Right lobe of liver (tissue), 6 donors: ENCODE measurements around the gene OR52A5. TPM values are rescaled to one million over a fixed set of nuclear protein-coding genes. Genes with fewer than 3 reads are reported as not detected.

Experiments used
- ATAC-seq, 4 donors: fragments of 200-7000 bp; cut with Tn5 transposase; one replicate each; pipeline ENCODE4 v1.9.1; 2020; ENCODE audit warnings: mild to moderate bottlenecking in 4 of 4, moderate library complexity in 4 of 4
- DNase-seq, 3 donors: peaks; one replicate each; pipeline ENCODE4 v3.0.0-alpha.2; 2020
- H3K27ac ChIP-seq, 3 donors: fragments of 200-600 bp; one replicate each; pipeline ENCODE4 v1.8.0; 2022
- H3K27me3 ChIP-seq, 2 donors: fragments of 200-600 bp; one replicate each; pipeline ENCODE4 v1.8.0; 2022
- H3K36me3 ChIP-seq, 4 donors: fragments of 200-600 bp; sonication (generic) in 1 of 4; one replicate each; pipeline versions ENCODE4 v1.5.1 to v1.8.0; 2017 to 2022; ENCODE audit warnings: control low read depth in 1 of 4
- H3K4me1 ChIP-seq, 4 donors: fragments of 200-600 bp; sonication (generic) in 1 of 4; one replicate each; pipeline versions ENCODE4 v1.5.1 to v1.8.0; 2017 to 2022; ENCODE audit warnings: control low read depth in 1 of 4
- H3K4me3 ChIP-seq, 3 donors: fragments of 200-600 bp; one replicate each; pipeline ENCODE4 v1.8.0; 2022
- H3K9me3 ChIP-seq, 4 donors: fragments of 200-600 bp; sonication (generic) in 1 of 4; one replicate each; pipeline versions ENCODE4 v1.5.1 to v1.8.0; 2017 to 2022; ENCODE audit warnings: control low read depth in 1 of 4
- CTCF ChIP-seq, 4 donors: fragments of 200-600 bp in 3 of 4; fragments of 450-650 bp in 1 of 4; IDR thresholded peaks; one replicate each; pipeline versions ENCODE4 v1.5.1 to v1.8.0; 2016 to 2022; ENCODE audit warnings: antibody characterized with exemption in 4 of 4, mild to moderate bottlenecking in 2 of 4
- POLR2A ChIP-seq: fragments of 450-650 bp; IDR thresholded peaks from one replicate; pipeline ENCODE4 v1.6.1; 2017; ENCODE audit warnings: antibody characterized with exemption, mild to moderate bottlenecking
- WGBS: methylation state at CpG from one replicate; pipeline ENCODE4 v1.1.6; 2018; ENCODE audit warnings: low coverage, low lambda C conversion rate; ENCODE audit not compliant: insufficient coverage; ENCODE audit errors: missing lambda C conversion rate; 5-methylcytosine and 5-hydroxymethylcytosine counted together
- intact Hi-C, 2 donors: fragments of 100-400 bp; cut with DNase I; formaldehyde crosslinking; loops; one replicate each; pipeline versions ENCODE4 v1.11.2 to v1.14.1; 2022
- total RNA-seq, 6 experiments: library from RNA; depleted of rRNA in 2 of 6; stranded (reverse); fragments of >200 nt in 2 of 6; fragmentation: NEBNext Ultra II Directional in 3 of 6; extraction: Animal tissue kit (Norgen Biotek cat#: 25700) in 3 of 6; gene quantifications; one replicate each; pipeline versions ENCODE4 v1.1.0 to v1.2.4, GENCODE V29; 2016 to 2023
- donor health status: DM: no; HTN: yes; CAD: no.
- donor health status: DM: no; HTN: no; CAD: no.
- donor health status: DM: no; HTN: no; CAD: no.
- donor health status: DM: no; HTN: yes; CAD: no.
- donor health status: DM: no; HTN: yes; CAD: no.

OR52A5 gene
- total RNA-seq, 6 experiments from 2014 or later: not detected

- intact Hi-C loops: no loop called here
- WGBS: 35% methylated on average over 4 of the region's 4 CpGs
- Histone ChIP-seq H3K27me3 (no peaks in the 10 kb centered on the region), H3K9me3 (no peaks in the 10 kb centered on the region), H3K4me3 (no peak overlapping the region), H3K4me1 (no peaks in the 10 kb centered on the region), H3K36me3 (no peaks in the 10 kb centered on the region), H3K27ac (no peak overlapping the region)
- no peak for TF ChIP-seq POLR2A
- TF ChIP-seq CTCF (IDR thresholded peaks at IDR 0.05): no peak
- ATAC-seq (no peak), DNase-seq (no peak)
Measured at GRCh38 chr11:5124891-5125620, 13.1 kb downstream of the OR52A5 start.

GRCh38 chr11:5123802-5124521 is 14.2 kb downstream of the OR52A5 start:
- Histone ChIP-seq H3K36me3 (no peaks in the 10 kb centered on the region), H3K4me1 (no peaks in the 10 kb centered on the region), H3K9me3 (no peaks in the 10 kb centered on the region), H3K4me3 (no peak overlapping the region), H3K27me3 (no peaks in the 10 kb centered on the region), H3K27ac (no peak overlapping the region)
- 3% methylated on average over 4 of the region's 4 CpGs for WGBS
- DNase-seq (peak; percentile 28 to 57 (median 39)), ATAC-seq (peak; percentile 94 to 99 (median 96))
- TF ChIP-seq POLR2A (no peak), CTCF (IDR thresholded peaks at IDR 0.05) (peak; percentile 83 to 95 (median 88))
- intact Hi-C loops: no loop called here

GRCh38 chr11:5118893-5119292 is 19.3 kb downstream of the OR52A5 start:
- TF ChIP-seq CTCF (IDR thresholded peaks at IDR 0.05): no peak
- no peak for TF ChIP-seq POLR2A
- H3K27ac ChIP-seq: no peak overlapping the region
- H3K27me3 ChIP-seq: no peaks in the 10 kb centered on the region
- H3K36me3 ChIP-seq: no peaks in the 10 kb centered on the region
- no peaks in the 10 kb centered on the region for H3K9me3 ChIP-seq
- WGBS: 67% methylated on average over 1 of the region's 1 CpG
- no peak overlapping the region for H3K4me3 ChIP-seq
- intact Hi-C loops: no loop called here
- H3K4me1 ChIP-seq: no peaks in the 10 kb centered on the region
- no peak for ATAC-seq
- no peak for DNase-seq

- H3K36me3 ChIP-seq: no peaks in the 10 kb centered on the region
- no peaks in the 10 kb centered on the region for H3K4me1 ChIP-seq
- intact Hi-C loops: no loop called here
- DNase-seq: no peak
- H3K9me3 ChIP-seq: no peaks in the 10 kb centered on the region
- H3K27me3 ChIP-seq: no peaks in the 10 kb centered on the region
- no peak for ATAC-seq
- H3K4me3 ChIP-seq: no peak overlapping the region
- TF ChIP-seq POLR2A (no peak), CTCF (IDR thresholded peaks at IDR 0.05) (no peak)
- no peak overlapping the region for H3K27ac ChIP-seq
Measured at GRCh38 chr11:5117588-5117987, 20.6 kb downstream of the OR52A5 start.
